ENCODE measurements around the gene NFKBIZ.

The NFKBIZ gene, protein sequence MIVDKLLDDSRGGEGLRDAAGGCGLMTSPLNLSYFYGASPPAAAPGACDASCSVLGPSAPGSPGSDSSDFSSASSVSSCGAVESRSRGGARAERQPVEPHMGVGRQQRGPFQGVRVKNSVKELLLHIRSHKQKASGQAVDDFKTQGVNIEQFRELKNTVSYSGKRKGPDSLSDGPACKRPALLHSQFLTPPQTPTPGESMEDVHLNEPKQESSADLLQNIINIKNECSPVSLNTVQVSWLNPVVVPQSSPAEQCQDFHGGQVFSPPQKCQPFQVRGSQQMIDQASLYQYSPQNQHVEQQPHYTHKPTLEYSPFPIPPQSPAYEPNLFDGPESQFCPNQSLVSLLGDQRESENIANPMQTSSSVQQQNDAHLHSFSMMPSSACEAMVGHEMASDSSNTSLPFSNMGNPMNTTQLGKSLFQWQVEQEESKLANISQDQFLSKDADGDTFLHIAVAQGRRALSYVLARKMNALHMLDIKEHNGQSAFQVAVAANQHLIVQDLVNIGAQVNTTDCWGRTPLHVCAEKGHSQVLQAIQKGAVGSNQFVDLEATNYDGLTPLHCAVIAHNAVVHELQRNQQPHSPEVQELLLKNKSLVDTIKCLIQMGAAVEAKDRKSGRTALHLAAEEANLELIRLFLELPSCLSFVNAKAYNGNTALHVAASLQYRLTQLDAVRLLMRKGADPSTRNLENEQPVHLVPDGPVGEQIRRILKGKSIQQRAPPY

DNA sequence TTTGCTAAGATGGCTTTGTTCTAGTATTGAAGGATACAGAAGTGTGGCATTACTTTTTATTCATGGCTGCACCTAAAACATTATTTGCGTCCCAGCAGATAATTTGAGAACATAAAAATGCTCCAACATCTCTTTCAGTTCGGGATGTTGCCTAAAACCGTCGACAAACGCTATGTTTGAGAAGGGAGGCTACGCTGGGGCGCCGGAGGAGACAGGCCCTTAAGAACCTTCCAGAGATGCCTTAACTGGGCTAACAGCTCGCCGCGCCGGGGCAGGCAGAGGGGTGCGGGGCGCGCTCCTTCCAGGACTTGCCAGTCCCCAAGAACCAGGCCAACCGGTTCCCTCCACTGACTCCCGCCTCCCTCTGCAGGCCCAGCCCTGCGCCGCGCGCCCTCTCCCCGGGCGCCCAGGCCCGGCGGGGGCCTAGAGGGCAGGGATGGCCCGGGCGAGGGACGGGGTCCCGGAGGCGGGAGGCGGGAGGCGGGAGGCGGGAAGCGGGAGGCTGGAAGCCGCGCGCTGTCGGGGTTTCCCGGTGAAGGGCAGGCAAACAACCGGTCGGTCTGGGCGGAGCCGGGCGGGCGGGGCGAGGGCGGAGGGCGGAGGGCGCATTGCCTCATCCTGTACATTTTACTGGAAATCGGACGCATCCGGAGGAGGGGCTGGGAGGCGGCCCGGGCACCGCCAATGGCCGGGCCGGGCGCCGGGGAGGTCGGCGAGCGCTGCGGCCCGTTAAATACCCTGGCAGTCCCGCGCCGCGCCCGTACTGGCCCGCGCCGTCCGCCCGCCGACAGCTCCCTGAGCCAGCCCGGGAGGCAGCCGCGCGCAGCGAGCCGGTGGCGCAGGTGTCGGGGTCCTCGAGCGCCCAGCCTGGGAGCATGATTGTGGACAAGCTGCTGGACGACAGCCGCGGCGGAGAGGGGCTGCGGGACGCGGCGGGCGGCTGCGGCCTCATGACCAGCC, at the start of gene NFKBIZ:
NFKBIZ (plus strand) TSS at position 761 of the 960 bp plus-strand sequence; CDS start at position 876, 115 bp downstream.
- peak; percentile 86 to 87 for DNase-seq (ENCODE audit: low read depth in 2 of 2, low spot score in 1 of 2)

DNA sequence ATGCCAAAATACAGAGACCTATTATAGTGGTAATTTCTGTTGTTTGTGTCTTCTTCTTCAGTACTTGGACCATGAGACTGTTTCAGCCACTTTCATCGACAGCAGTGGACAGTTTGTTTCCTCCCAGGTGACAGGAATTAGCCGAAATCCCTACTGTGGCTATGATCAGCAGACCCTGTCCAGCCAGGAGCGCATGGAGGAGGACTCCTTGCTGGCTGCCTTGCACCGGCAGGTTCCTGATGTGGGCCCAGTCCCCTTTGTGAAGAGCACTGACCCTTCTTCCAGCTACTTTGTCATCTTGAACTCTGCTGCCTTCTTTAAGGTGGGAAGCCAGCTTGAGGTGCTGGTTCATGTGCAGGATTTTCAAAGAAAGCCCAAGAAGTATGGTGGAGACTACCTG, 48.1 kb upstream of the NFKBIZ start:
- DNase-seq (ENCODE audit: low read depth in 2 of 2, low spot score in 1 of 2): no peak

DNA sequence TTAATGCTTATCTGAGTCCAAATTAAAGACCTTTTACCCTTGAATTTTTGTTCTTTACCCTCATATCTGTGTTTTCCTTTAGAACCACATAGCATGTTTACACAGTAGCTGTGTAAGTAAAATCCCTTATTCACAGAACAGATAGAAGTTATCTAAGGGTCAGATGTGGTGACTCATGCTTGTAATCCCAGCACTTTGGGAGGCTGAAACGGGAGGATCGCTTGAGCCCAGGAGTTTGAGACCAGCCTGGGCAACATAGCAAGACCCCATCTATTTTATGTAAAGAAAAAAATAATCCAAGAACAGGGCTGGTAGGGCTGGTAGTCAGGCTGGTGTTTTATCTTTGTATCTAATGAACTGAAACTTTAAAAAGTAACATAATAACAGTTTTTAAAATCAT, 47.1 kb upstream of the NFKBIZ start:
- no peak for DNase-seq (ENCODE audit: low read depth in 2 of 2, low spot score in 1 of 2)

DNA sequence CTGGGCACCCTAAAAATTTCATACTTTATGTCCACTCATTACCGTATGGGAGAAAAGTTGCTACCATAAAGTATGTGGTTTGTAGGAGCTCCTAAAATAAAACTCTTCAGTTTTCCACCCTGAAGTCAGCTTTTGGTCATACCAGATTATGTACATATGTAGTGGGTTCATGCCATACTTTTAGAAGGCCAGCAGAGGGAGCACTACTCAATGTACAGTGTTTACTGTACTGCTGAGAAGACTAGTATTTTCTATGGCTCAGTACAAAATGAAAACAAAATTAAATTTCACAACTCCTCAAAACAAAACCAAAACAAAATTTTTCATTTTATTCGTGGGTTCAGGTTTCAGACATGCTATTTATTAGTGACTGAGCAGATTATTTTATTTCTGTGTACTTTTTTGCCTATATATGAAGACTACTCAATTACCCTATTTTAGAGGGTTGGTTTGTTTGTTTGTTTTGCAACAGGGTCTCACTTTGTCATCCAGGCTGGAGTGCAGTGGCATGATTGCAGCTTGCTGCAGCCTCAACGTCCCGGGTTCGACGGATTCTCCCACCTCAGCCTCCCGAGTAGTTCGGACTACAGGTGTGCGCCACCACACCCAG, 46.0 kb upstream of the NFKBIZ start:
- DNase-seq (ENCODE audit: low read depth in 2 of 2, low spot score in 1 of 2): peak in 1 of 2 donors; percentile 17

DNA sequence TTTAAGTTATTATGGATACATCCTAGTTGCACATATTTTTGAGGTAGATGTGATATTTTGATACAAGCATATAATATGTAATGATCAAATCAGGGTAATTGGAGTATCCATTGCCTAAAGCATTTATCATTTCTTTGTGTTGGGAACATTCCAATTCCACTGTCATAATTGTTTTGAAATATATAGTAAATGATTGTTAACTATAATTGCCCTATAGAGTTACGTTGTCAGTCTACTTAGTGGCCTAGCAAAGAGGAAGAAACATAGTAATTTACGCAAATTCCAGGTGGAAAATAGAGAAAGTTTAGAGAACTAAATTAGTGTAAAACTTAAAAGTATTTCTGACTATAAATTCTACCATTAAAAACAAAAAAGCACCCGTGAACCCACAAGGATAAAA, 45.4 kb upstream of the NFKBIZ start:
- no peak for DNase-seq (ENCODE audit: low read depth in 2 of 2, low spot score in 1 of 2)

DNA sequence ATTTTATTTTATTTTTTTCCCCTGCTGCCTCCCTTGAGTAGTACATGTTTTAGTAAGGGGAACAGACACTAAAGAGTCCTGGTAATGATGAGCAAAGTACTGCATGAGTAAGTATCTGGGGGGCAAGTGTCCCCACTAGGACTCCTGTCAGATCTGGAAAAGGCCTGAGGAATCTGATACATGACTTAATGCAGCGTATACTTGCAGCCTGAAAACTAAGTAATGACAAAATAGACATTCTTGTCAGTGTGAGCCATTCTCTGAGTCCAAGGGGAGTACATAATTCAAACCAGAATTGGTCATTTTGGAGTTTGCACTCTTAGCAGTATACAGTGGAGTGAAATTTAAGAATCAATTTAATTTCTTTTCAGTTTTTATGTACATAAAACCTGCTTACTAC, 42.8 kb upstream of the NFKBIZ start:
- DNase-seq (ENCODE audit: low read depth in 2 of 2, low spot score in 1 of 2): no peak

DNA sequence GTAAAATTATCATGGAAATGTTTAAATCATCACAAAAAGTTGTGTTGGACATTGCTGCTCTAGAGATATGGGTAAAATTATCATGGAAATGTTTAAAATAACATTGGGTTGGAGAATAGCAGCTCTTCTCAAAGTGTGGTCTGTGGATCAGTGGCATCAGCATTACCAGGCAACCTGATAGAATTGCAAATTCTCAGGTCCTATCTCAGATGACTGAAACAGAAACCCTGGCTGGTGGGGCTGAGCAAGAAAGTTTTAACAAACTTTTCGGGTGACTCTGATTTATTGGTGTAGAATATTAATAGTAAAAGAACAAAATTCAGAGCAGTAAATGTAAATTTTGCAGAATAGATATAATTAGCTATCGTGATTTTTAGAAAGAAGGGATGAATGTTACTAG, 41.4 kb upstream of the NFKBIZ start:
- no peak for DNase-seq (ENCODE audit: low read depth in 2 of 2, low spot score in 1 of 2)

DNA sequence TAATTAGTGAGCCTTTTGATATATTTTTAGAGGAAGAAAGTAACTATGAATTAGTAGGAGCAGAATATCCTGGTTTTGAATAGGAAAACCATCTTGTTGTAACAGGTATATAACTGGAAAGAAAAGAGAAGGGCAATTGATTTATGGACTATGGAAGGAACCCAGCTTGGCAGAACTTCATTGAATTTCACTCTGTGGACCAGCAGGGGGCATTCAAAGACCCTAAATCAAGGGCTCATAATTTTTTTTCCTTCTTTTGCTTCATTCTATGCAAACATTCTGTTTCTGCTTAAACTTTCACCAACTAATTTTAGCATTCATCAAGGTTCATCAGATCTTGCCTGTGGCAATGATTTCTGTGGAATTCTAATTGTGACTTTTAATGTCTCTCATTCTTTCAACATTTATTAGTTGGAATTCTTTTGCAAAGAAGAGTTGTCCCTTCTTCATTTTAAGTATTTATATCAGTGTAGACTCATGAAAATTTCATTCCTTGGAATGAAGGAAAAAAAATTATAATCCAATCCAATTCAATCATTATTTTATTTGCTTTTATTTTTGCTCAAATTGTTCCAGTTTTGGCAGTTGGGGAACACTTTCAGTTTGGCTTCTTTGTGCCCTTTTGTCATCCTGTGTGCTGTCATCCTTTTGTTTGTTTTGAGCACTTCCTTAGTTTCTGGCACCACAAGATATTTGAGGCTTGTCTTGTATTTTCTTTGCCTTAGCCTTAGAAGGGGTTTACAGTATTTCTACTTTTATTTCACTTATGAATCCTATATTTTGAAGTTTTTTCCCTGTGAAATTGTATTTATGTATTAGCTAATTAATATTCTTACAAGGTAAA, 39.9 kb upstream of the NFKBIZ start:
- DNase-seq (ENCODE audit: low read depth in 2 of 2, low spot score in 1 of 2): no peak

DNA sequence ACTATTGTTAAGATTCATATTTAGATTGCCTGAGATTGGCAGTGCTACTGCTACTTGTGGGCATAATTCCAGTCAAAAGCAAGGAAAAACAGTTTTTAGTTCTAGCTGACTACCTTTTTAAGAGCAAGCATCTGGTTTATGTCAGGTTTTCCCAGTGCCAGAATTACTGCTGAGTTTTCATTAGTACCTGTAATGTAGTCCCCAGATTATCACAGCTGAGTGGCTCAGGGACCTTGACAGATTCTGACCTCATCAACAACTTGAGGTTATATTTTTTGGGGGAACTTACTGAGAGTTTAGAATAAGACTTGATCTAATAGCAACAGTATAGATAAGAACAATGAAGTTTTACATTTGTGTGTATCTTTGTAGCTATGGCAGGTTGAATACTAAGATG, 39.3 kb upstream of the NFKBIZ start:
- no peak for DNase-seq (ENCODE audit: low read depth in 2 of 2, low spot score in 1 of 2)

DNA sequence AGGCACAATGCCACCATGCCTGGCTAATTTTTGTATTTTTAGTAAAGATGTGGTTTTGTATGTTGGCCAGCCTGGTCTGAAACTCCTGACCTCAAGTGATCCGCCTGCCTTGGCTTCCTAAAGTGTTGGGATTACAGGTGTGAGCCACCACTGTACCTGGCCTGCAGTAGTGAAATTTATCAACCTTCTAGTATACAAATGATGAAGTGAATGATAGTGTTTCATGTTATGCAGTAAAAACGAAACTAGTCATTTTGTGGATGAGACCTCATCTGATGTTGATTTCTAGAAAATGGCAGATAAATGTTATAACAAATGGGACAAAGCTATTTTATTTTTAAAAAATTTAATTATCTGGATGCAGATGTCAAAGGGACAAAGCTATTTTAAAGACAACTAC, 37.4 kb upstream of the NFKBIZ start:
- no peak for DNase-seq (ENCODE audit: low read depth in 2 of 2, low spot score in 1 of 2)

DNA sequence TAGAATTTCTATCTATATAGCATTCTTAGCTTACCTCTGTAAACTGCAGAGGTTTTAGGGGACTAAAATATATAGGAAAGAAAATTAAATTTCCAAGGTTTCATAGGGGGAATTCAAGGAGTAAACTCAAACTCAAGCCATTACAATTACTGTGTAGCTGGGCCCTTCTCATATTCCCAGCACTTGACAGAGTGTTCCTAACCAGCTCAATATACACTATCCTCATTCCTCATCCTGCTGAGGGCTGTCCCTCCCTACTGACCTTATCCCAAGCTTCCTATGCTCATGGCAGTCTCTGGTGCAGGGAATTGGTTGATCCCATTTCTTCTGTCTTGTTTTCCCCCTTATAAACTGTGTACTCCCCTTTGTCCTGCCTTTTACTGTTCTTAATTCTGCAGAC, 36.4 kb upstream of the NFKBIZ start:
- DNase-seq (ENCODE audit: low read depth in 2 of 2, low spot score in 1 of 2): no peak

DNA sequence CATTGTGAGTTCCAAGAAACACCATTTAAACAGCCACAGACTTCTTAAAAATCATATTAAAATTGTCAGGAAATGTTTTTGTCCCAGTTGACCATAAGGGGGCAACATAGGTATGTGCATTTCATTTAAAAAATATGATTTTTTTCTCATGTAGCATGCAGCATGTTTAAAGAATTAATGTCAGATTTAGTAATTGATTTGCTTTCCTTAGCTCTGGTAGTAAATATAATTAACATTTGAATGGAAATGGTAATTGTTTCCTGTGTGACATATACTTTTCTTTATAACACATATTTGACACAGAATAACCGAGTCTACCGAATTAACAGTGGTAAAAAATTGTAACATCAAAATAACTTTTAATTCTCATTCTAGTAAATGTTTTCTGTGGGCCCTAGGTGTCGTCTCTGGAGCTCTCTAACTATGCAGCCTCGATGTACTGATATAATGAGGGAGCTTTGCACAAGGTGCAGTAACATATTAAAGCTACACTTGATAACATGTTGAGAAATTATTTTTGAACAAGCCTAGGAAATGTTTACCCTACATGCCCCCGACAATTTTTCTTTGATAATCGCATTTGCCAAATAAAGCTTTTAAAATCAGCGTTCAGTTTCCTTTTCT, 35.4 kb upstream of the NFKBIZ start:
- no peak for DNase-seq (ENCODE audit: low read depth in 2 of 2, low spot score in 1 of 2)

DNA sequence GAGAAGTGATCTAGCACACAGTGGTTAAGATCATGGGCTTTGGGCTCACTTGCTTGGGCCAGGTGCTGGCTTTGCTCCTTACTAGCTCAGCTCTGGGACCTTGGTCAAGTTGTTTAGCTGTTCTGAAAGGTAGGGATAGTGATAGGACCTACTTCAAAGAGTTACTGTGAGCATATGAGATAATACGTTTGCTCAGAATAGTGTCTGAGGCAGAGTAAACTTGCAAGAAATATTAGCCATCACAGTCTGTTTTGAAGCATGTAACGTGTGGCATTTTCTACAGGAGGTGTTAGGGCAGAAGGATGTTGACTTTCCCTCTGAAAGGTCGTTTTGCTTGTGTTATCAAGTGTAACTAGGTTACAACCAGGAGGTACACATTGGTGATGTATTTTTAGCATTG, 34.5 kb upstream of the NFKBIZ start:
- no peak for DNase-seq (ENCODE audit: low read depth in 2 of 2, low spot score in 1 of 2)

DNA sequence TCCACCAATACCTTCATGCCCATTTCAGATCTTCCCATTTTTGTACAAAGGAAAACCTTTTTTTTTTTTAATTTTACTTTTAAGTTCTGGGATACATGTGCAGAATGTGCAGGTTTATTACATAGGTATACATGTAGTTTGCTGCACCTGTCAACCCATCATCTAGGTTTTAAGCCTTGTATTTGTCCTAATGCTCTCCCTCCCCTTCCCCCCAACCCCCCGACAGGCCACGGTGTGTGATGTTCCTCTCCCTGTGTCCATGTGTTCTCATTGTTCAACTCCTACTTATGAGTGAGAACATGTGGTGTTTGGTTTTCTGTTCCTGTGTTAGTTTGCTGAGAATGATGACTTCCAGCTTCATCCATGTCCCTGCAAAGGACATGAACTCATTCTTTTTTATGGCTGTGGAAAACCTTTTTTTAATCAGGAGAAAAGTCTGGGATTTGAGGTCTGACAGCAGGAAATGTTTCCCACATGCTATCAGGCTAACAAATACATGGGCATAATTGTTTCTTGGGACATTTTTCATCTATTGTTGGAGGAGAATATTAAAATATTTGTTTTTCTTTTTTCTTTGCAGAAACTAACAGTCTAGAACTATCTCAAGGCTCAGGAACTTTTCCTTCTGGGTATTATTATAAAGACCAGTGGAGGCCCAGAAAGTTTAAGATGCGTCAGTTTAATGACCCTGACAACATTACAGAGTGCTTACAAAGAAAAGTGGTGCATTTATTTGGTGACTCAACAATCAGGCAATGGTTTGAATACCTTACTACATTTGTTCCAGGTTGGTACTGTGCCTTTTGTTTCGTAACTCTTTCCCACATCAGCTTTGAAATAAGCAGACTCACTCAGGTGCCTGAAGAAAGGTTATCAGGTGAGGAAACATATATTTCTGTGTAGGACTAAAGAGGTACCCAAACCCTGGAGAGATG, 32.8 kb upstream of the NFKBIZ start:
- no peak for DNase-seq (ENCODE audit: low read depth in 2 of 2, low spot score in 1 of 2)

DNA sequence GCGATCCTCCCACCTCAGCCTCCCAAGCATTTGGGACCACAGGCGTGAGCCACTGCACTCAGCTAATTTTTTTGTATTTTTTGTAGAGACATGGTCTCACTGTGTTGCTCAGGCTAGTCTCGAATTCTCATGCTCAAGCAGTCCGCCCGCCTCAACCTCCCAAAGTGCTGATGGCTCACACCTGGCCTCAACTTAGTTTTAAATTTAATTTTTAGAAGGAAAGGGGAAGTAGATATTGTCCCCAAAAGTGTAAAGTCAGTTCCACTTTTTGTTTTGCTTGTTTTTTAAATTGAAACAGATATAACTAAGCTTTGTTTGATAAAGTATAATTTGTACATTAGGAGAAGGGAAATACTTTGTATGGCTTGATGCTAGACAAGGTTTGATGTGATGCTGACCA, 31.3 kb upstream of the NFKBIZ start:
- no peak for DNase-seq (ENCODE audit: low read depth in 2 of 2, low spot score in 1 of 2)

DNA sequence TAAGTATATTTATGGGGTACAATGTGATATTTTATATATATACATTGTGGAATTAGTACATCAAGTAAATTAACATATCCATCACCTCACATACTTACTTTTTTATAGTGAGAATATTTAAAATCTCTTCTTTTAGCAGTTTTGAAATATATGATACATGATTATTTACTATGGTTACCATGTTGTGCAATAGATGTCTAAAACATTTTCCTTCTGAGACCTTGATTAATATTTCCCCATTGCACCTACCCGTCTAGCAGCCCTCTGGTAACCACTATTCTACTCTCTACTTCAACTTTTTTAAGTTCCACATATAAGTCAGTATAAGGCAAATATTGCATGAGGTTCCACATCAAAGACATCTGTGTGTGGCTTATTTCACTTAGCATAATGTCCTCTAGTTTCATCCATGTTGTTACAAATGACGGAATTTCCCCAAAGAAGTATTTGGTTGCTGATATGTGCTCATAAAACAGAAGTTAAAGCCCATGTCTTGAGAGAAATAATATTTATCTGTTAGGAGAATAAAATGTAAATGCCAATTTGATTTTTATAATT, 29.6 kb upstream of the NFKBIZ start:
- no peak for DNase-seq (ENCODE audit: low read depth in 2 of 2, low spot score in 1 of 2)

DNA sequence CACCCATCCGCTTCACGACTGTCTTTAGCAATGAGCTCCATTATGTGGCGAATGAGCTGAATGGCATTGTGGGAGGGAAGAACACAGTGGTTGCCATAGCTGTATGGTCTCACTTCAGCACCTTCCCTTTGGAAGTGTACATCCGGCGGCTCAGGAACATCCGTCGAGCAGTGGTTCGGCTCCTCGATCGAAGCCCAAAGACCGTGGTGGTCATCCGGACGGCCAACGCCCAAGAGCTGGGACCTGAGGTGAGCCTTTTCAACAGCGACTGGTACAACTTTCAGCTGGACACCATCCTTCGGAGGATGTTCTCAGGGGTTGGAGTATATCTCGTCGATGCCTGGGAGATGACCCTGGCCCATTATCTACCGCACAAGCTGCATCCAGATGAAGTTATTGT, 27.8 kb upstream of the NFKBIZ start:
- DNase-seq (ENCODE audit: low read depth in 2 of 2, low spot score in 1 of 2): no peak

DNA sequence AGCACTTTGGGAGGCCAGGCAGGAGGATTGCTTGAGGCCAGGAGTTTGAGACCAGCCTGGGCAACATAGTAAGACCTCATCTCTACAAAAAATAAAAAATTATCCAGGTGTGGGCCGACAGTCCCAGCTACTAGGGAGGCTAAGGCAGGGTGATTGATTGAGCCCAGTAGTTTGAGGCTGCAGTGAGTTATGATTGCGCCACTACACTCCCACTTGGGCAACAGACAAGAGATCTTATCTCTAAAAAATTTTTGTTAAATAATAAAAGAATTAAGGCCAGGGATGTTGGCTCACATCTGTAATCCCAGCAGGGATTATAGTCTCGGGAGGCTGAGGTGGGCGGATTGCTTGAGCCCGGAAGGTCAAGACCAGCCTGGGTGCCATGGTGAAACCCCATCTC, 25.8 kb upstream of the NFKBIZ start:
- DNase-seq (ENCODE audit: low read depth in 2 of 2, low spot score in 1 of 2): no peak
